ENCODE measurements around the gene C11orf71. TPM values are rescaled to one million over a fixed set of nuclear protein-coding genes. Genes with fewer than 3 reads are reported as not detected.

The C11orf71 gene
- total RNA-seq, 4 donors from 2014 or later, result 9.7 to 13.3 (median 11.8) TPM

GRCh38 chr11:114392735-114393667 is 7.3 kb downstream of the C11orf71 start:
- WGBS, result 87% methylated on average over 4 of the region's 4 CpGs
- H3K36me3 ChIP-seq, result no peaks in the 10 kb centered on the region
- no peaks in the 10 kb centered on the region for H3K27me3 ChIP-seq
- TF ChIP-seq CTCF (IDR thresholded peaks at IDR 0.05), result no peak
- TF ChIP-seq POLR2AphosphoS5 (IDR thresholded peaks at IDR 0.05), result no peak
- no peak for TF ChIP-seq POLR2A (IDR thresholded peaks at IDR 0.05)
- TF ChIP-seq EP300 (IDR thresholded peaks at IDR 0.05), result no peak
- H3K4me1 ChIP-seq, result peaks cover 12% of the 10 kb centered on the region
- H3K27ac ChIP-seq, result no peak overlapping the region
- no peak overlapping the region for H3K4me3 ChIP-seq
- no peak for DNase-seq (ENCODE audit: low spot score in 2 of 2)
- no peaks in the 10 kb centered on the region for H3K9me3 ChIP-seq

DNA sequence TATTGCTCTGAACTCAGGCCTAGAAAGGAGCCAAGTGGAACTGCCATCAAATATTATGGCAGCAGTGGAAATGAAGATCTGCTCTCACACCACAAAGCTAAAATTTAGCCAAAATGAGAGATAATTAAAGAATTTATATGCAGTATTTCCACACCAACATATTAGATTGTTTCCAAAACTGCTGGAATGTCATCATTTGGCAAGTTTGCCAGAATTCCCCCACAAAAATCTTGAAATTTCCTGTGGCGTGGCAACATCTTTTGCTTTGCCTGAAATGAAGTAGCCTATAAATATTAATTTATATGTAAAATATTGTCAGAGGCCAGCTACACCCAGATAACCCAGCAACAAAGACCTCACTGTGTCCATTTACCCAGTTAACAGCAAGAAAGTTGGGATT is 13.8 kb downstream of the C11orf71 start:
- WGBS, result 72% methylated on average over 1 of the region's 1 CpG
- DNase-seq (ENCODE audit: low spot score in 2 of 2), result no peak

GRCh38 chr11:114386131-114386530 is 14.2 kb downstream of the C11orf71 start:
- Histone ChIP-seq H3K4me1 (no peaks in the 10 kb centered on the region), H3K4me3 (no peak overlapping the region), H3K27ac (no peak overlapping the region), H3K27me3 (no peaks in the 10 kb centered on the region), H3K9me3 (no peaks in the 10 kb centered on the region), H3K36me3 (no peaks in the 10 kb centered on the region)
- no peak for TF ChIP-seq POLR2A (IDR thresholded peaks at IDR 0.05)
- TF ChIP-seq POLR2AphosphoS5 (IDR thresholded peaks at IDR 0.05), result no peak
- no peak for TF ChIP-seq CTCF (IDR thresholded peaks at IDR 0.05)
- no peak for TF ChIP-seq EP300 (IDR thresholded peaks at IDR 0.05)
- WGBS, result 62% methylated on average over 2 of the region's 2 CpGs
- no peak for DNase-seq (ENCODE audit: low spot score in 2 of 2)

More for the DNA sequence above, 13.8 kb downstream of the C11orf71 start:
- Histone ChIP-seq H3K9me3 (no peaks in the 10 kb centered on the region), H3K4me3 (no peak overlapping the region), H3K36me3 (no peaks in the 10 kb centered on the region), H3K27me3 (no peaks in the 10 kb centered on the region), H3K27ac (no peak overlapping the region), H3K4me1 (no peaks in the 10 kb centered on the region)
- TF ChIP-seq EP300 (IDR thresholded peaks at IDR 0.05), result no peak
- no peak for TF ChIP-seq POLR2A (IDR thresholded peaks at IDR 0.05)
- TF ChIP-seq CTCF (IDR thresholded peaks at IDR 0.05), result no peak
- no peak for TF ChIP-seq POLR2AphosphoS5 (IDR thresholded peaks at IDR 0.05)

DNA sequence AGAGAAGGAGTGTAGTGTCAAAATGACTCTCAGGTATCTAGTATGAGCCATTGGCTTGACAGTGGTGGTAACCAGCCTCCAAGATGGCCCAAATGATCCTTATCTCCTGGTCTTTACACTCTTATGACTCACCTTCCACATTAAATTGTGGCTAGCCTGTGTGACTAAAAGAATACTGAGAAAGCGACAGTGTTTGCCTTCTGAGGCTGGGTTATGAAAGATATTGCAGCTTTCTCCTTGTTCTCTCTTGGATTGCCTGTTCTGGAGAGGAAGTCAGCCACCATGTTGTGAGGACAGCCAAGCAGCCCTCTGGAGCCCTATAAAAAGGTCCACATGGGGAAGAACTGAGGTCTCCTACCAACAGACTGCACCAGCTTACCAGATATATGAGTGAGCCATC is 15.8 kb downstream of the C11orf71 start:
- TF ChIP-seq POLR2AphosphoS5 (IDR thresholded peaks at IDR 0.05) (no peak), CTCF (IDR thresholded peaks at IDR 0.05) (no peak), EP300 (IDR thresholded peaks at IDR 0.05) (no peak), POLR2A (IDR thresholded peaks at IDR 0.05) (no peak)
- H3K4me3 ChIP-seq, result no peak overlapping the region
- no peaks in the 10 kb centered on the region for H3K36me3 ChIP-seq
- no peaks in the 10 kb centered on the region for H3K4me1 ChIP-seq
- WGBS, result 100% methylated on average over 1 of the region's 1 CpG
- no peak for DNase-seq (ENCODE audit: low spot score in 2 of 2)
- H3K27ac ChIP-seq, result no peak overlapping the region
- no peaks in the 10 kb centered on the region for H3K27me3 ChIP-seq
- no peaks in the 10 kb centered on the region for H3K9me3 ChIP-seq

- WGBS, result 82% methylated on average over 3 of the region's 3 CpGs
- Histone ChIP-seq H3K4me1 (no peaks in the 10 kb centered on the region), H3K27me3 (no peaks in the 10 kb centered on the region), H3K9me3 (no peaks in the 10 kb centered on the region), H3K27ac (no peak overlapping the region), H3K36me3 (no peaks in the 10 kb centered on the region), H3K4me3 (no peak overlapping the region)
- TF ChIP-seq EP300 (IDR thresholded peaks at IDR 0.05) (no peak), POLR2AphosphoS5 (IDR thresholded peaks at IDR 0.05) (no peak), POLR2A (IDR thresholded peaks at IDR 0.05) (no peak), CTCF (IDR thresholded peaks at IDR 0.05) (no peak)
- no peak for DNase-seq (ENCODE audit: low spot score in 2 of 2)
These were observed 17.8 kb downstream of the C11orf71 start for GRCh38 chr11:114382509-114382908.

Measured in suprapubic skin (tissue), 4 donors.